HepG2 (cell line): ENCODE results near the gene PROSER1. TPM values are rescaled to one million over a fixed set of nuclear protein-coding genes. Genes with fewer than 3 reads are reported as not detected.

Experiments
- ATM ChIP-seq: fragments of 450-650 bp; IDR thresholded peaks from 2 replicates; pipeline ENCODE4 v1.7.1; 2017; ENCODE audit warnings: mild to moderate bottlenecking, borderline replicate concordance
- ELF4 ChIP-seq: sonication (generic); formaldehyde crosslinking; IDR thresholded peaks from 2 replicates; pipeline ENCODE4 v1.5.0; 2020; ENCODE audit warnings: missing genetic modification reagents, mild to moderate bottlenecking, moderate library complexity, borderline replicate concordance
- HNRNPLL ChIP-seq: fragments of 200-400 bp; formaldehyde crosslinking; IDR thresholded peaks from 2 replicates; pipeline ENCODE4 v1.6.1; 2017; ENCODE audit warnings: mild to moderate bottlenecking, low read depth, low read length; ENCODE audit not compliant: poor library complexity, severe bottlenecking
- NCOR1 ChIP-seq: fragments of 200-600 bp; sonication (generic); IDR thresholded peaks from 2 replicates; pipeline ENCODE4 v1.7.0; 2017; ENCODE audit warnings: antibody characterized with exemption, low read length, borderline replicate concordance
- SIN3B ChIP-seq: fragments of 150-350 bp; IDR thresholded peaks from 2 replicates; pipeline ENCODE4 v1.6.1; 2014; ENCODE audit warnings: low read length
- SMC3 ChIP-seq: IDR thresholded peaks from 2 replicates; pipeline ENCODE4 v1.6.1; 2011; ENCODE audit warnings: low read length, improper control_type of control experiment
- ZEB1 ChIP-seq: IDR thresholded peaks from 2 replicates; pipeline ENCODE4 v1.6.1; 2012; ENCODE audit warnings: mild to moderate bottlenecking, low read depth, inconsistent platforms; ENCODE audit not compliant: insufficient replicate concordance
- ZFP1 ChIP-seq: IDR thresholded peaks from 2 replicates; pipeline ENCODE4 v1.6.1; 2016
- ZIK1 ChIP-seq: sonication (generic); formaldehyde crosslinking; IDR thresholded peaks from 2 replicates; pipeline ENCODE4 v1.5.0; 2020; ENCODE audit warnings: mild to moderate bottlenecking, low read depth, missing genetic modification reagents, borderline replicate concordance
- ZMYM4 ChIP-seq: sonication (generic); formaldehyde crosslinking; IDR thresholded peaks from 2 replicates; pipeline ENCODE4 v1.8.1; 2023; ENCODE audit warnings: mild to moderate bottlenecking, missing genetic modification reagents
- ZNF124 ChIP-seq: sonication (generic); formaldehyde crosslinking; IDR thresholded peaks from 2 replicates; pipeline ENCODE4 v1.4.0; 2020; ENCODE audit warnings: missing genetic modification reagents
- ZNF143 ChIP-seq: sonication (generic); formaldehyde crosslinking; IDR thresholded peaks from 2 replicates; pipeline ENCODE4 v1.4.0; 2020; ENCODE audit warnings: missing genetic modification reagents
- ZNF296 ChIP-seq: sonication (generic); formaldehyde crosslinking; conservative IDR thresholded peaks from 2 replicates; pipeline ENCODE4 v1.5.0; 2020; ENCODE audit warnings: mild to moderate bottlenecking, missing genetic modification reagents
- ZNF30 ChIP-seq: sonication (generic); formaldehyde crosslinking; IDR thresholded peaks from 2 replicates; pipeline ENCODE4 v1.5.0; 2020; ENCODE audit warnings: mild to moderate bottlenecking, missing genetic modification reagents
- ZNF317 ChIP-seq: sonication (generic); formaldehyde crosslinking; IDR thresholded peaks from 2 replicates; pipeline ENCODE4 v1.5.0; 2020; ENCODE audit warnings: mild to moderate bottlenecking, missing genetic modification reagents
- ZNF34 ChIP-seq: sonication (generic); formaldehyde crosslinking; IDR thresholded peaks from 2 replicates; pipeline ENCODE4 v1.4.0; 2020; ENCODE audit warnings: mild to moderate bottlenecking, missing genetic modification reagents, borderline replicate concordance
- ZNF44 ChIP-seq: sonication (generic); formaldehyde crosslinking; IDR thresholded peaks from 2 replicates; pipeline ENCODE4 v1.5.1; 2020; ENCODE audit warnings: mild to moderate bottlenecking, missing genetic modification reagents
- ZNF558 ChIP-seq: sonication (generic); formaldehyde crosslinking; IDR thresholded peaks from 2 replicates; pipeline ENCODE4 v1.9.0; 2022; ENCODE audit warnings: mild to moderate bottlenecking, missing genetic modification reagents, borderline replicate concordance
- ZNF570 ChIP-seq: sonication (generic); formaldehyde crosslinking; IDR thresholded peaks from 2 replicates; pipeline ENCODE4 v1.4.0; 2020; ENCODE audit warnings: mild to moderate bottlenecking, missing genetic modification reagents, borderline replicate concordance
- ZNF7 ChIP-seq: IDR thresholded peaks from 2 replicates; pipeline ENCODE4 v1.6.1; 2016; ENCODE audit warnings: missing biosample characterization, missing genetic modification reagents
- ZNF709 ChIP-seq: sonication (generic); formaldehyde crosslinking; IDR thresholded peaks from 2 replicates; pipeline ENCODE4 v1.5.0; 2020; ENCODE audit warnings: mild to moderate bottlenecking, missing genetic modification reagents
- ZNF749 ChIP-seq: sonication (generic); formaldehyde crosslinking; IDR thresholded peaks from 2 replicates; pipeline ENCODE4 v1.8.0; 2022; ENCODE audit warnings: mild to moderate bottlenecking, missing genetic modification reagents, moderate library complexity, borderline replicate concordance
- ZNF891 ChIP-seq: sonication (generic); formaldehyde crosslinking; IDR thresholded peaks from 2 replicates; pipeline ENCODE4 v1.5.0; 2020; ENCODE audit warnings: mild to moderate bottlenecking, missing genetic modification reagents
- polyA plus RNA-seq, 8 experiments: library from polyadenylated mRNA; depleted of rRNA in 3 of 8; stranded (reverse) in 7 of 8; unstranded in 1 of 8; fragments of >200 nt; fragmentation: Illumina TruSeq in 4 of 8; extraction: Trizol in 4 of 8; gene quantifications; 2 replicates each; pipeline versions ENCODE4 v1.2.1 to v1.2.3, GENCODE V29; 2011 to 2016; ENCODE audit warnings: low read depth in 4 of 8, missing spikeins in 1 of 8, mixed read lengths in 1 of 8; ENCODE audit not compliant: insufficient read depth in 1 of 8
- total RNA-seq, 5 experiments: library from RNA; depleted of rRNA; stranded (reverse); fragments of >200 nt; fragmentation: Illumina TruSeq; extraction: Trizol; gene quantifications; 2 replicates each; pipeline ENCODE4 v1.2.3, GENCODE V29; 2016; ENCODE audit warnings: low read depth in 1 of 5
- TF ChIP-seq, protein P1 (sequence below): sonication (generic); formaldehyde crosslinking; IDR thresholded peaks from 2 replicates; pipeline ENCODE4 v1.4.0; 2020; ENCODE audit warnings: missing genetic modification reagents
- TF ChIP-seq, protein P2 (sequence below): sonication (generic); formaldehyde crosslinking; IDR thresholded peaks from 2 replicates; pipeline ENCODE4 v1.4.0; 2020; ENCODE audit warnings: missing genetic modification reagents
- TF ChIP-seq, protein P3 (sequence below): sonication (generic); formaldehyde crosslinking; IDR thresholded peaks from 2 replicates; pipeline ENCODE4 v1.5.0; 2020; ENCODE audit warnings: mild to moderate bottlenecking, missing genetic modification reagents
- TF ChIP-seq, protein P4 (sequence below): sonication (generic); formaldehyde crosslinking; IDR thresholded peaks from 2 replicates; pipeline ENCODE4 v1.9.0; 2021; ENCODE audit warnings: missing genetic modification reagents, borderline replicate concordance

PROSER1 gene
- total and polyA plus RNA-seq, 2 of the 13 experiments (the other 11 are each of a cell fraction or from before 2014, with no cell fraction given): 11.4 to 17.2 TPM

DNA sequence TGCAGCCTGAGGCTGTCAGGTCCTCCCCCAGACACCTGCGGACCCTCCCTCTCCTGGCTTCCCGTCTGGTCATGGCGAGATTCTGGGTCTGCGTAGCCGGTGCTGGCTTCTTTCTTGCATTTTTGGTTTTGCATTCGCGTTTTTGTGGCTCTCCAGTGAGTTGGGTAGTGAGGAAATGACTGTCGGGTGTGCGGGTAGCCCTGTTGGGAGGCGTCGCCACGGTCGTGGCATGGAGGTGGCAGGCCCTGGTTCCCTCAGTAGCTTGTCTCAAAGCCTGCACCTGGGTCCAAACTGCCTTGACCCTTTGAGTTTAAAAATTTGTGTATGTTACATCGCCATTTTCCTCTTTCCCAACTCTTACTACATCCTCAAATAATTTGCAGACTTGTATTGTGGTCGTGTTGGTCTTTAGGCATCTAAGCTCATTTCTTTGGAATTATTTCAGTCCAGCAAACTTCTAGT is 711 bp upstream of the PROSER1 start (continued):
- TF ChIP-seq ZNF124 (0 out of 2 replicates have a peak, but pooled peaks have one; percentile 3), ZNF30 (CRISPR knock-in tag) (no peak), ZNF143 (no peak), HNRNPLL (no peak), ZNF891 (CRISPR knock-in tag) (0 out of 2 replicates have a peak, but pooled peaks have one; percentile 53), ZNF317 (CRISPR knock-in tag) (0 out of 2 replicates have a peak, but pooled peaks have one; percentile 7), SIN3B (0 out of 2 replicates have a peak, but pooled peaks have one; percentile 3), ZMYM4 (CRISPR knock-in tag) (0 out of 2 replicates have a peak, but pooled peaks have one; percentile 4), NCOR1 (no peak), ZNF44 (no peak), ZNF34 (CRISPR knock-in tag) (no peak), ZNF749 (CRISPR knock-in tag) (no peak), ZNF7 (CRISPR knock-in tag) (peak; percentile 32; the same call in 1 of the 2 replicates), ZNF558 (no peak), ZEB1 (peak; percentile 36), ZIK1 (no peak; the same call in 1 of the 2 replicates), ZFP1 (CRISPR knock-in tag) (no peak), SMC3 (no peak), ZNF296 (CRISPR knock-in tag) (no peak), ELF4 (CRISPR knock-in tag) (peak; percentile 21; the same call in 1 of the 2 replicates), ZNF709 (CRISPR knock-in tag) (0 out of 2 replicates have a peak, but pooled peaks have one; percentile 14), ATM (no peak), ZNF570 (CRISPR knock-in tag) (0 out of 2 replicates have a peak, but pooled peaks have one; percentile 5)
- TF ChIP-seq, protein P1, sequence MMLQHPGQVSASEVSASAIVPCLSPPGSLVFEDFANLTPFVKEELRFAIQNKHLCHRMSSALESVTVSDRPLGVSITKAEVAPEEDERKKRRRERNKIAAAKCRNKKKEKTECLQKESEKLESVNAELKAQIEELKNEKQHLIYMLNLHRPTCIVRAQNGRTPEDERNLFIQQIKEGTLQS (CRISPR knock-in tag): no peak
- TF ChIP-seq, protein P2, sequence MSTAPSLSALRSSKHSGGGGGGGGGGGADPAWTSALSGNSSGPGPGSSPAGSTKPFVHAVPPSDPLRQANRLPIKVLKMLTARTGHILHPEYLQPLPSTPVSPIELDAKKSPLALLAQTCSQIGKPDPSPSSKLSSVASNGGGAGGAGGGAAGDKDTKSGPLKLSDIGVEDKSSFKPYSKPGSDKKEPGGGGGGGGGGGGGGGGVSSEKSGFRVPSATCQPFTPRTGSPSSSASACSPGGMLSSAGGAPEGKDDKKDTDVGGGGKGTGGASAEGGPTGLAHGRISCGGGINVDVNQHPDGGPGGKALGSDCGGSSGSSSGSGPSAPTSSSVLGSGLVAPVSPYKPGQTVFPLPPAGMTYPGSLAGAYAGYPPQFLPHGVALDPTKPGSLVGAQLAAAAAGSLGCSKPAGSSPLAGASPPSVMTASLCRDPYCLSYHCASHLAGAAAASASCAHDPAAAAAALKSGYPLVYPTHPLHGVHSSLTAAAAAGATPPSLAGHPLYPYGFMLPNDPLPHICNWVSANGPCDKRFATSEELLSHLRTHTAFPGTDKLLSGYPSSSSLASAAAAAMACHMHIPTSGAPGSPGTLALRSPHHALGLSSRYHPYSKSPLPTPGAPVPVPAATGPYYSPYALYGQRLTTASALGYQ: no peak
- TF ChIP-seq, protein P3, sequence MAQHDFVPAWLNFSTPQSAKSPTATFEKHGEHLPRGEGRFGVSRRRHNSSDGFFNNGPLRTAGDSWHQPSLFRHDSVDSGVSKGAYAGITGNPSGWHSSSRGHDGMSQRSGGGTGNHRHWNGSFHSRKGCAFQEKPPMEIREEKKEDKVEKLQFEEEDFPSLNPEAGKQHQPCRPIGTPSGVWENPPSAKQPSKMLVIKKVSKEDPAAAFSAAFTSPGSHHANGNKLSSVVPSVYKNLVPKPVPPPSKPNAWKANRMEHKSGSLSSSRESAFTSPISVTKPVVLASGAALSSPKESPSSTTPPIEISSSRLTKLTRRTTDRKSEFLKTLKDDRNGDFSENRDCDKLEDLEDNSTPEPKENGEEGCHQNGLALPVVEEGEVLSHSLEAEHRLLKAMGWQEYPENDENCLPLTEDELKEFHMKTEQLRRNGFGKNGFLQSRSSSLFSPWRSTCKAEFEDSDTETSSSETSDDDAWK: no peak
- TF ChIP-seq, protein P4, sequence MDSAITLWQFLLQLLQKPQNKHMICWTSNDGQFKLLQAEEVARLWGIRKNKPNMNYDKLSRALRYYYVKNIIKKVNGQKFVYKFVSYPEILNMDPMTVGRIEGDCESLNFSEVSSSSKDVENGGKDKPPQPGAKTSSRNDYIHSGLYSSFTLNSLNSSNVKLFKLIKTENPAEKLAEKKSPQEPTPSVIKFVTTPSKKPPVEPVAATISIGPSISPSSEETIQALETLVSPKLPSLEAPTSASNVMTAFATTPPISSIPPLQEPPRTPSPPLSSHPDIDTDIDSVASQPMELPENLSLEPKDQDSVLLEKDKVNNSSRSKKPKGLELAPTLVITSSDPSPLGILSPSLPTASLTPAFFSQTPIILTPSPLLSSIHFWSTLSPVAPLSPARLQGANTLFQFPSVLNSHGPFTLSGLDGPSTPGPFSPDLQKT (CRISPR knock-in tag): no peak
